HUES48 (cell line): ENCODE measurements around the gene MLLT3.

ENCODE experiments used
- H3K27ac ChIP-seq: one replicate; pipeline ENCODE4 v1.7.0; 2013; ENCODE audit warnings: low read depth, low read length, inconsistent platforms
- H3K27me3 ChIP-seq: 2 replicates; pipeline ENCODE4 v1.6.1; 2013; ENCODE audit warnings: mild to moderate bottlenecking, low read length; ENCODE audit not compliant: control insufficient read depth, insufficient read depth
- H3K36me3 ChIP-seq: 2 replicates; pipeline ENCODE4 v1.6.1; 2013; ENCODE audit warnings: low read length; ENCODE audit not compliant: control insufficient read depth, insufficient read depth
- H3K4me1 ChIP-seq: 2 replicates; pipeline ENCODE4 v1.6.1; 2013; ENCODE audit warnings: mild to moderate bottlenecking, low read length; ENCODE audit not compliant: control insufficient read depth, insufficient read depth
- H3K4me3 ChIP-seq: 2 replicates; pipeline ENCODE4 v1.5.1; 2013; ENCODE audit warnings: mild to moderate bottlenecking, low read depth, low read length
- H3K9ac ChIP-seq: 2 replicates; pipeline ENCODE4 v1.6.1; 2013; ENCODE audit warnings: mild to moderate bottlenecking, low read depth, low read length, moderate library complexity
- H3K9me3 ChIP-seq: 2 replicates; pipeline ENCODE4 v1.6.1; 2013; ENCODE audit warnings: low read length; ENCODE audit not compliant: control insufficient read depth, insufficient read depth

Gene MLLT3

DNA sequence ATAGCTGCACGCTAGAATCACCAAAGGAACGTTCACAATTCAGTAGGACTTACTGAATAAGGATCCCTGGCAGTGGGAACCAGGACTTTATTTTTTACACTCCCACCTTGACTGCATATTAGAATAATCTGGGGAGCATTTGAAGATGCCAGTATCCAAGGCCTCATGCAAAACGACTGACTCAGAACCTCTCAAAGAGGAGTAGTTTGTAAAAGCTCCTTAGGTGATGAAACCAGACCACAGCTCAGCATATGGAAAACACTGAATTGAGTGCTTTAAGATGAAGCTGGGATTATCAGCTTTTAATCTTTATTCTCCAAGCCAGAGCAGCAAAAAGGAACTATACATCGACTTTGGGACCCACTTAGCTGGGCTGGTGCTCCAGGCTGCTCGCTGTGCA, 288.3 kb downstream of the MLLT3 start:
- H3K36me3 ChIP-seq = no peaks in the 10 kb centered on the region
- no peak overlapping the region for H3K4me3 ChIP-seq
- no peak overlapping the region for H3K27ac ChIP-seq
- no peaks in the 10 kb centered on the region for H3K4me1 ChIP-seq
- H3K9ac ChIP-seq = no peak overlapping the region
- no peaks in the 10 kb centered on the region for H3K27me3 ChIP-seq
- H3K9me3 ChIP-seq = no peaks in the 10 kb centered on the region

DNA sequence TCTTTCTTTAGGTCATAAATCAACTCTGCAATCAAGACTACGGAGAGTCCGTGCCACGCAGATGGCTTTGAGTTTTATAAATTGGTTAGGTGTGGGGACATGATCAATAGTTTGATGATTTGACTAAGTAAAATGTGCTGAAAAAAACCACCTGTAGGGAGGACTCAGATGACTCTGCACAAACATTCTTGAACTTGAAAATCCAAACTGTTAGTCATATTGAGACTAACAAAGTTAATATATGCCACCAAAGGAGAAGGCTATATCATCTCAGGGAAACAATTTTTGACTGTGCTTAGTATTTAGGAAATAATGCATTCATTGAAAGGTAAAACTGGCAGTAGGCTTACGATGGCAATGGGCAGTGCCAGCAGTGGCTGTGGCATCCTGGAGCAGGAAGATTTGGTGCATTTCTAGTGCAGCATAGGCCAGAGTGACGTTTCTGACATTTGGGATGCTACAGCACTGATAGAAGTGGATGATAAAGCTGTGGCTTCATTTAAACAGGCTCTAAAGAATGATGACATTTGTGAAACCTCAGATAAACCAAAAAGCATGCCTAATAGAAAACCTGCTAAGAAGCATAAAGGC, 291.1 kb downstream of the MLLT3 start:
- Histone ChIP-seq H3K36me3 (no peaks in the 10 kb centered on the region), H3K9me3 (no peaks in the 10 kb centered on the region), H3K27ac (no peak overlapping the region), H3K9ac (no peak overlapping the region), H3K4me3 (no peak overlapping the region), H3K27me3 (no peaks in the 10 kb centered on the region), H3K4me1 (no peaks in the 10 kb centered on the region)

DNA sequence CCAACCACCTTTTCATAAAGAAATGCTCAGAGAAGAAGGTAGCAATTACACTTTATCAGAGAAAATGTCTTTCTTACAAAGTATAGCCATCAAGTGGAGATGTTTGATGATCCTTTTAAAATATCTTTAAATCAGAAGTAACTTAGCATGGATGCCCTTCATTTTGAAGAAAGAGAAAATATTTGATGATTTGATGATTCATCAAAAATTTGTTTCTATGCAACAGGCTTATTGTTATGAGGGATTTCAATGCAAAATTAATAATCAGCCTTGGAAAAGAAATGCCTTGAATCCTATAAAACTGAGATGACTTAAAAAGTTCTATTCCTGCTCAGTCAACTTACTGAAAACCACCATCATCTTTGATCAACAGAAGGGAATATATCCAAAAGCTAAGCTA, 291.6 kb downstream of the MLLT3 start:
- no peaks in the 10 kb centered on the region for H3K27me3 ChIP-seq
- no peak overlapping the region for H3K9ac ChIP-seq
- no peaks in the 10 kb centered on the region for H3K36me3 ChIP-seq
- no peak overlapping the region for H3K27ac ChIP-seq
- no peaks in the 10 kb centered on the region for H3K9me3 ChIP-seq
- H3K4me3 ChIP-seq = no peak overlapping the region
- H3K4me1 ChIP-seq = no peaks in the 10 kb centered on the region

DNA sequence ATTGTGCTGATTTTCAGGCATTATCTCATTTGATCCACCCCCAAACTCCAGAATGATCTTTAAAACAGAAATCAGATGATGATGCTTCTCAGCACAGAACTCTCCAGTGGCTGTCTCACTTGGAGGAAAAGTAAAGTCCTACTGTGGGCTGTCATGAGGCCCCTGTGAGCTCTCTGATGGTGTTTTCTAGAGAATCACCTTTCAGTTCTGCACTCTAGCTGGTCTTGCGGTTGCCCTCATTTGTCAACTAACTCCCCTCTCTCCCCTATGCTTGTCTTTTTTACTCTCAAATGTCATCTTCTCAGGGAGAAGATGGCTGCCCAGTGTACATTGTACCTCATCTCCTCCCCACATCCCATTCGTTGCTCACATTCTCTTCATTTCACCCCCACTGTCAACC, 295.8 kb downstream of the MLLT3 start:
- H3K4me1 ChIP-seq = no peaks in the 10 kb centered on the region
- no peak overlapping the region for H3K9ac ChIP-seq
- H3K27me3 ChIP-seq = no peaks in the 10 kb centered on the region
- H3K4me3 ChIP-seq = no peak overlapping the region
- H3K9me3 ChIP-seq = no peaks in the 10 kb centered on the region
- H3K36me3 ChIP-seq = no peaks in the 10 kb centered on the region
- H3K27ac ChIP-seq = no peak overlapping the region

DNA sequence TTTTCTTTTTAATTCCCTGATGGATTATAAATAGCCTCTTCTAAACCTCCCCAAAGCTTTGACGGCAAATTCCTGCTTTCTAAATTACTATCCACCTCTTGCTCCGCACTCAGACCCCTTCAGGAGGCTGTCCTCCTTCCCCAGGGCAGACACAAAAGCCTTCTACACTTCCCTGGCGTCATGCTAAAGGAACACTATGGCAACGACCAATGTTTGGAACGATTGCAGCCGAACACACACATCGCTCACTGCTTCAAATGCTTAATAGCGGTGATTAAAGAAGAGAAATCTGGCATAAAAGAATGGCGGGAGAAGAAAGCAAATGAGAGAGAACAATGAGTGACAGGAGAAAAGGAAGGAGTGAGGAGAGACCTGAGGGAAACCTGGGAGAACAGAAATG, 297.3 kb downstream of the MLLT3 start:
- no peak overlapping the region for H3K27ac ChIP-seq
- no peaks in the 10 kb centered on the region for H3K9me3 ChIP-seq
- no peaks in the 10 kb centered on the region for H3K4me1 ChIP-seq
- H3K4me3 ChIP-seq = no peak overlapping the region
- no peaks in the 10 kb centered on the region for H3K36me3 ChIP-seq
- H3K27me3 ChIP-seq = no peaks in the 10 kb centered on the region
- no peak overlapping the region for H3K9ac ChIP-seq

DNA sequence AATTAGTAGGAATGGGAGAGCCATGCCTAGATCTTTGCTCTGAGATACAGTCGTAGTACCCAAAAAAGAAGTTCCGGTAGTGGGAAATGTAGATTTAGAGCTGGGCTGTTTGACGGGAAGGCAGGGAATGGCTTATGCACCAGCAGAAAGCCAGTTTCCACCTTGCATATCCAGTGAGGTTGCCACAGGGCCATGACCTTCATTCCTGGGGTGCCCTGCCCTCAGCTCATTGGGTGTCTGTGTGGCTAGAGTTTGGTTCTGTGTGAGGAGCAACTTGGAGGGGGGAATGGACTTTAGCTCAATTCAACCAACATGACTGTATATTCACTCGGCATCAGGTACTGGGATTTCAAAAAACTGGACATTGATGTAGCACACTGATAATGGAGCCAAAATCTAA, 300.1 kb downstream of the MLLT3 start:
- peaks cover 5% of the 10 kb centered on the region; the same call in 1 of the 2 replicates for H3K4me1 ChIP-seq
- no peaks in the 10 kb centered on the region for H3K27me3 ChIP-seq
- H3K27ac ChIP-seq = no peak overlapping the region

DNA sequence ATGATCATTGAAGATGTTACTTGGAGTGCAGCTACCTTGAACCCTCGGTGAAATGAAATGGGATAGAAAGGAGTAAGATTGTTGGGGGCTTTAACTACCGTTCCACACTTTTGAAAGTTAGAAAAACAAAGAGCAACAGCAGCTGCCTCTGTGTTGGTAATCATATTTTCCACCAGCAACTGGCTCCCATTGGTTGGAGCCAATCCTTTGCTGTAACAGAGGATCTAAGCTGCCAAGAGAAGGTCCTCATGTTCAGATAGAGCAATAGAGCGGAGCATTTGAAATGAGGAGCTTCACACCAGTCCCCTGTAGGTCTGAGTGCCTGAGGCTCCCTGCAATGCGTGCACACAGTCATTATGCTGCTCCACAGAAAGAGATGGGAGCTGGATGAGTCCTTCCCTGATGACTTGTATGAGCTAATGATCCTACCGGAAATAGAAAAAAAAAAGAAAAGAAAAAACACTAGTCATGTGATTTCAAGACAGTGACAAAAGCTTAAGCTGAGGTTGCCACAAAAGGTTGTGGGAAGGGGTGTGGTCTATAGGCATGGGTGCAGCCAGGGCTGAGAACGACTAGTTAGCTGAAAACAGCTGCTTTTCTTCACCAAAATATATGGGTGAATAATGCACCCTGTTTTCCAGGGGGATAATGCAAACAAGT, 300.7 kb downstream of the MLLT3 start:
- Histone ChIP-seq H3K36me3 (no peaks in the 10 kb centered on the region), H3K9me3 (no peaks in the 10 kb centered on the region), H3K4me1 (peaks cover 5% of the 10 kb centered on the region; the same call in 1 of the 2 replicates), H3K4me3 (no peak overlapping the region), H3K27me3 (no peaks in the 10 kb centered on the region), H3K9ac (no peak overlapping the region), H3K27ac (no peak overlapping the region)

More for the DNA sequence above, 300.1 kb downstream of the MLLT3 start:
- Histone ChIP-seq H3K36me3 (no peaks in the 10 kb centered on the region), H3K9ac (no peak overlapping the region), H3K9me3 (no peaks in the 10 kb centered on the region), H3K4me3 (no peak overlapping the region)

DNA sequence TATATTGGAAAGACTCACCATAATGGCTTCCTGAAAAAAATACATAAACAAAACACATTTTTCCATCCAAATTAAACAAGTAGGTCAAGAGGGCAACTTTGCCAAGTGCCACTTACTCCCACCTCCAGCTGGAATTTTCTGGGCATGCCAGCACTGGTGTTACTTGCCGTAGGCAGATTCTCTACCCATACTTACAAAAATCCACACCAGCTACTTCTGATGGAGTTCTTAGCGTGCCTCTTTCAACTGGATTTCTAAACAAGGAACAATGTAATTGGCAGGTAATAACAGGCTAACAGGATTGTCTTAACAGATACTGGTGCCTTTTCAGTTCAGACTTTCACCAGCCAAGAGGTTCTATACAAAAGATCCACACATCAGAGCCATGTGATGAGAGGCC, 301.4 kb downstream of the MLLT3 start:
- Histone ChIP-seq H3K27ac (no peak overlapping the region), H3K9me3 (peaks cover 4% of the 10 kb centered on the region; the same call in 1 of the 2 replicates), H3K4me3 (no peak overlapping the region), H3K4me1 (peaks cover 5% of the 10 kb centered on the region; the same call in 1 of the 2 replicates), H3K9ac (no peak overlapping the region), H3K36me3 (no peaks in the 10 kb centered on the region), H3K27me3 (no peaks in the 10 kb centered on the region)

DNA sequence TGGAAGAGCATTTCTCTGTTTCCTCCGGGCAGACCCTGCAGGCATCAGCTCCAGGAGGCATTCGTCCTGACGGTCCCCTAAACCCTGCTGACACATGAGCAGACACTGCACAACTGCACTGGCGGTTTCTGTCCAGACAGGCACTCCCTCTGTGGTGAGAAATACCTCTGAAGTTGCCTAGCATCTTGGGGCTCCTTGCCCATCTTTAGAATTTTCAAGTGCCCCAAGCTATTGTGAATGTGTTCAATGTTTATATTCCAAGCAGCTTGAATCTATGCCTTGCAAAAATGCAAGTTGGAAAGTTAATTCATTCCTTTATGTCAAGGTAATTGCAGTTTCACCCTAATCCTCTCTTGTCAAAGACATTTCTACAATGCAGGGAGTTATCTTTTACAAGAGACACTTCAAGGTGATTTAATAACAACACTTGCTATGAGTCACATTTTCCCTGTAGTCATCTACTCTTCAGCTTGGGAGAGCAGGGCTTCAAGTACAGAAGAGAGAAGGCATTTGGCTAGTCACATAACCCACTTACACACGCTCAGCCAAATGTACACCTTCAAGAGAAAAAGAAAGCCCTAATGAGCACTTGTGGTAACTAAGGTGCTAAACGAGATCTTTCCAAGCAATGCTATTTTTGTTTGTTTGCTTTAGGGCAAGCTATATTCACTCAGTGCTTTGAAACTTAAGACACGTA, 302.5 kb downstream of the MLLT3 start:
- Histone ChIP-seq H3K4me3 (no peak overlapping the region), H3K36me3 (no peaks in the 10 kb centered on the region), H3K27me3 (no peaks in the 10 kb centered on the region), H3K9me3 (peaks cover 4% of the 10 kb centered on the region; the same call in 1 of the 2 replicates), H3K9ac (no peak overlapping the region), H3K27ac (no peak overlapping the region), H3K4me1 (peaks cover 5% of the 10 kb centered on the region; the same call in 1 of the 2 replicates)

DNA sequence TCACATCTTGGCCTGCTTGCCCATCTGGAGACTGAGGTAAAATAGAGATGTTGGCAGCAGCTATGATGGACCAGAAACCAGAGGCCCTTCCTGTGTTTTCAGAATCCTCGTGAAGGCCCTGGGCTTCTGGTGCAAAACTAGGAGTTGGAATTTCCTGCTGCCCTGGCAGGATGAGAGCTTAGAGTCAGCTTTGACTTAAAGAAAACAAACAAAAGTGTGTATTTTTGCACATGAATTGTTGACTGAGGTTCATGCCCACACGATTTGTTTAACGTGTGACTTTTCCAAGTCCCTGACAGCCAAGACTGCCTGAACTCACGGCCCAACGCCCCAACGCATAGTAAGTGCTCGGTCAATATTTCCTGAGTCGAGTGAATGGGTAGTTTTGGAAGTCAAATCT, 303.1 kb downstream of the MLLT3 start:
- H3K27me3 ChIP-seq = no peaks in the 10 kb centered on the region
- no peak overlapping the region for H3K27ac ChIP-seq
- no peak overlapping the region for H3K4me3 ChIP-seq
- no peaks in the 10 kb centered on the region for H3K36me3 ChIP-seq
- H3K9ac ChIP-seq = no peak overlapping the region
- peaks cover 4% of the 10 kb centered on the region; the same call in 1 of the 2 replicates for H3K9me3 ChIP-seq
- H3K4me1 ChIP-seq = peaks cover 5% of the 10 kb centered on the region; the same call in 1 of the 2 replicates

DNA sequence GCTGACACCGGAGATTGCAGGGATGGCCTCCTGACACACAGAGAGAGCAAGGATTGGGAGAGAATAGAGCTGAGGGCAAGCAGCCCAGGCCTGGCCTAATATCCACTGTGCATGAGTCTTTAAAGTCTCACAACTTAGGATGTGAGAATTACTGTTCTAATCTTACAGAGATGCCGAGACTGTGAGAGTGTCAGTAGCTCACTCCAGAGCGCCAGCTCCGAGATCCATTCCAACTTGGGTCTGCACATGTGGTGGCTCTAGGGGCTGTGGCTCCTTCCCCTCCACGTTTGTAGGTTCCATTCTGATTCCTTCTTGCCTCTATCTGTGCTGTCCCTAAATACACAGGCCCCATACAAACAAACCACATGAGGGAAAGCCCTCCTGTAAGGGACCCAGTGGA, 304.6 kb downstream of the MLLT3 start:
- Histone ChIP-seq H3K4me1 (peaks cover 5% of the 10 kb centered on the region; the same call in 1 of the 2 replicates), H3K27me3 (no peaks in the 10 kb centered on the region), H3K36me3 (no peaks in the 10 kb centered on the region), H3K27ac (no peak overlapping the region), H3K9ac (no peak overlapping the region), H3K9me3 (peaks cover 4% of the 10 kb centered on the region; the same call in 1 of the 2 replicates), H3K4me3 (no peak overlapping the region)
